GM15510 (cell line): ENCODE measurements around the gene HOXC13.

Experiments used
- POLR2A ChIP-seq: IDR thresholded peaks from 3 replicates; pipeline ENCODE4 v1.6.1; 2011; ENCODE audit warnings: borderline replicate concordance; ENCODE audit not compliant: insufficient read length; ENCODE audit errors: extremely low read depth

The HOXC13 gene

GRCh38 chr12:53986686-53987483, 48.3 kb downstream of the HOXC13 start:
- TF ChIP-seq POLR2A = no peak

GRCh38 chr12:53987787-53988230, 49.2 kb downstream of the HOXC13 start:
- TF ChIP-seq POLR2A = no peak

GRCh38 chr12:53988541-53989226, 50.1 kb downstream of the HOXC13 start:
- no peak for TF ChIP-seq POLR2A

- no peak for TF ChIP-seq POLR2A
Measured at GRCh38 chr12:53989227-53990113, 50.8 kb downstream of the HOXC13 start.

- no peak for TF ChIP-seq POLR2A
Measured at GRCh38 chr12:53990311-53991076, 51.9 kb downstream of the HOXC13 start.

GRCh38 chr12:53991077-53991460, 52.4 kb downstream of the HOXC13 start:
- no peak for TF ChIP-seq POLR2A

GRCh38 chr12:53992377-53992889, 53.8 kb downstream of the HOXC13 start:
- TF ChIP-seq POLR2A = no peak

- no peak for TF ChIP-seq POLR2A
Measured at GRCh38 chr12:53993162-53994008, 54.8 kb downstream of the HOXC13 start.

- no peak for TF ChIP-seq POLR2A
Measured at GRCh38 chr12:53994009-53994263, 55.3 kb downstream of the HOXC13 start.

GRCh38 chr12:53994264-53995001, 55.8 kb downstream of the HOXC13 start:
- no peak for TF ChIP-seq POLR2A

GRCh38 chr12:53995002-53995377, 56.4 kb downstream of the HOXC13 start:
- no peak for TF ChIP-seq POLR2A

- TF ChIP-seq POLR2A = no peak
Measured at GRCh38 chr12:53995378-53996239, 57.0 kb downstream of the HOXC13 start.
